ENCODE data around the gene EVC.
"Not testable (repeated sequence)": the region's sequence is repeated elsewhere in the genome, so short reads cannot be mapped to it uniquely, and the experiment has no call there.

Gene EVC

GRCh38 chr4:5842456-5842855 lies 131.5 kb downstream of the EVC start:
- TF ChIP-seq, protein P1, sequence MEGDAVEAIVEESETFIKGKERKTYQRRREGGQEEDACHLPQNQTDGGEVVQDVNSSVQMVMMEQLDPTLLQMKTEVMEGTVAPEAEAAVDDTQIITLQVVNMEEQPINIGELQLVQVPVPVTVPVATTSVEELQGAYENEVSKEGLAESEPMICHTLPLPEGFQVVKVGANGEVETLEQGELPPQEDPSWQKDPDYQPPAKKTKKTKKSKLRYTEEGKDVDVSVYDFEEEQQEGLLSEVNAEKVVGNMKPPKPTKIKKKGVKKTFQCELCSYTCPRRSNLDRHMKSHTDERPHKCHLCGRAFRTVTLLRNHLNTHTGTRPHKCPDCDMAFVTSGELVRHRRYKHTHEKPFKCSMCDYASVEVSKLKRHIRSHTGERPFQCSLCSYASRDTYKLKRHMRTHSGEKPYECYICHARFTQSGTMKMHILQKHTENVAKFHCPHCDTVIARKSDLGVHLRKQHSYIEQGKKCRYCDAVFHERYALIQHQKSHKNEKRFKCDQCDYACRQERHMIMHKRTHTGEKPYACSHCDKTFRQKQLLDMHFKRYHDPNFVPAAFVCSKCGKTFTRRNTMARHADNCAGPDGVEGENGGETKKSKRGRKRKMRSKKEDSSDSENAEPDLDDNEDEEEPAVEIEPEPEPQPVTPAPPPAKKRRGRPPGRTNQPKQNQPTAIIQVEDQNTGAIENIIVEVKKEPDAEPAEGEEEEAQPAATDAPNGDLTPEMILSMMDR (IDR thresholded peaks at IDR 0.05; ENCODE audit: insufficient read depth, low read depth, low read length, missing control alignments): no peak
- no peak for DNase-seq (ENCODE audit: low read depth)

GRCh38 chr4:5843573-5844530 lies 132.9 kb downstream of the EVC start:
- no peak for DNase-seq (ENCODE audit: low read depth)
- TF ChIP-seq, protein P1 (IDR thresholded peaks at IDR 0.05; ENCODE audit: insufficient read depth, low read depth, low read length, missing control alignments): no peak
- H3K4me3 ChIP-seq (ENCODE audit: low read depth, low read length): no peak overlapping the region

More at GRCh38 chr4:5842456-5842855, 131.5 kb downstream of the EVC start:
- H3K4me3 ChIP-seq (ENCODE audit: low read depth, low read length): no peak overlapping the region

GRCh38 chr4:5845035-5845905 lies 134.3 kb downstream of the EVC start:
- TF ChIP-seq, protein P1 (IDR thresholded peaks at IDR 0.05; ENCODE audit: insufficient read depth, low read depth, low read length, missing control alignments): no peak
- H3K4me3 ChIP-seq (ENCODE audit: low read depth, low read length): no peak overlapping the region
- DNase-seq (ENCODE audit: low read depth): no peak

GRCh38 chr4:5851637-5852301 lies 140.8 kb downstream of the EVC start:
- TF ChIP-seq, protein P1 (IDR thresholded peaks at IDR 0.05; ENCODE audit: insufficient read depth, low read depth, low read length, missing control alignments): no peak
- DNase-seq (ENCODE audit: low read depth): no peak
- H3K4me3 ChIP-seq (ENCODE audit: low read depth, low read length): no peak overlapping the region

DNA sequence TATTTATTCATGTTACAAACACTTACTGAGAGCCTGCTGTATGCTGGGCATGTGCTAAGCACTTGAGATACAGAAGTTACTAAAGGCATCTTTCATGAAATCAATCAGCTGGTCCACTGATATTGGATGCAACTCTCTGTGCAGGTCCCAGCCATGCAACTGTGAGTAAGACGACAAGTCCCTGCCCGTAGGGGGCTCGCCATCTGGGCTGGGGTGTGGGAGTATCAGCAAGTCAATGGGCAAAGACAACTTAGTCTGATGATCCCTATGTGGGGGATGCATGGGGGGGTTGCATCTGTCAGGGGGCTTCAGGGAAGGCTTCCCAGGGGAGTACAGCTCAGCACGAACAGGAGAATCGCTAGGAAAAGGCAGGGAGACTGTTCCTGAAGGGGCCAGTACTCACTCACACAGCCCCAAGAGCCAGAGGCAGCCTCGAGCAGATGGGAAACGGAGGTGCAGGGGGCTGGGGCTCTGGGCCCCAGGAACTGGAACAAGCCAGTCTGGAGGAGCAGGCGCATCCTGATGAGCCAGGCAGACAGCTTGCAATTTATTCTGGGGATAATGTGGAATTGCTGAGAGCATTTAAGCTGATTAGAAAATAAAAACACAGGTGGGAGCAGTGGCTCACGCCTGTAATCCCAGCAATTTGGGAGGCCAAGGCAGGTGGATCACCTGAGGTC lies 141.7 kb downstream of the EVC start:
- DNase-seq (ENCODE audit: low read depth): no peak
- TF ChIP-seq, protein P1 (IDR thresholded peaks at IDR 0.05; ENCODE audit: insufficient read depth, low read depth, low read length, missing control alignments): no peak
- H3K4me3 ChIP-seq (ENCODE audit: low read depth, low read length): no peak overlapping the region

DNA sequence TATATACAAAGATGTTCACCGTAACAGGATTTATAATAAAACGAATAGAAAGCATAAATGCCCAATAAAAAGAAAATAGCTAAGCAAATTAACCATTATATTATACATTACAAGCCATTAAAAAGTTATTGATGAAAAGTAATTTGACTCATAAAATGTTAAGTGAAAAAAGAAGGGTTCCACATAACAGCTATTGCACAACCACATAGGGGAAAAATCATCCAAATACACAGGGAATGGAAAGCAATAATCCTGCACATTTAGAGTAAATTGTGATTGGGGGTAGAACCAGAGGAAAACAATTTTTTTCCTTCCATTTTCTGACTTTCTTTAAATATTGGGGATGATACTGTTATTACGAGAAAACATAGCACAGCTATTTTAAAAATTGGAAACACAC lies 143.9 kb downstream of the EVC start:
- H3K4me3 ChIP-seq (ENCODE audit: low read depth, low read length): no peak overlapping the region
- no peak for DNase-seq (ENCODE audit: low read depth)
- TF ChIP-seq, protein P1 (IDR thresholded peaks at IDR 0.05; ENCODE audit: insufficient read depth, low read depth, low read length, missing control alignments): no peak

DNA sequence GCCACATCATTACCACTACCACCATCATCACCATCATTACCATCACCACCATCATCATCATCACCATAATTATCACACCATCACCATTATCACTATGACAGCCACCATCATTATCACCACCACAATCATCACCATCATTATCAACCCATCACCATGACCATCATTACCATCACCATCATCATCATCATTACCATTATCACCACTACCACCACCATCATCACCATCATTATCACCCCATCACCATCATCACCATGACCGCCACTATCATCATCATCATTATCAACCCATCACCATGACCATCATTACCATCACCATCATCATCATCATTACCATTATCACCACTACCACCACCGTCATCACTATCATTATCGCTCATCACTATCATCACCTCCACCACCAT lies 145.4 kb downstream of the EVC start:
- not testable (repeated sequence) for H3K4me3 ChIP-seq (ENCODE audit: low read depth, low read length); DNase-seq (ENCODE audit: low read depth)

All from GM12865 (cell line).